ENCODE measurements around the gene DNAL4. TPM values are rescaled to one million over a fixed set of nuclear protein-coding genes. Genes with fewer than 3 reads are reported as not detected.

The DNAL4 gene
- total and polyA plus RNA-seq, 2 donors (not counting 3 experiments of a cell fraction or from before 2014, with no cell fraction given), result 12.9 to 22.7 TPM

DNA sequence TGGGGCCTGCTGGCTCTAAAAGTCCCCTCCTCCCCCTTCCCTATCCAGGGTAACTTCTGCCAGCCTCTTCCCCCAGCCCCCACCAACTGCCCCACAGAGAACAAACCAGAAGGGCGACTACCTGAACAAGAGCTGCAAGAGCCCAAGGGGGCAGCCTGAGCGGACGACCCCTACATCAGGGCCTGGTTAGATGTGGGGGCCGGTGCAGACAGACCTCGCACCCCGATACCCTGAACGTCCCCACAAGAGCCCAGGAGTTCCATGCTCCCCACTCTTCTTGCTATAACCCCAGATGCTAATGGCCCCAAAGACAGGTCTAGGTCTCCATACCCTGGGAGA is 58.8 kb downstream of the DNAL4 start:
- POLR2A ChIA-PET, result interaction anchor here (0.6 kb wide), 1 partner anchor 17 kb away, joined by 3 read pairs; no protein-coding TSS in a partner anchor
- BruUV-seq (replicated peaks), result no TSS peak
- FAIRE-seq (no peak), DNase-seq (ENCODE audit: low read depth, low spot score) (no peak)
- H3K4me3 ChIP-seq (replicated peaks in 1 of 3; ENCODE audit: insufficient read depth in 1 of 3, low read depth in 1 of 3, low read length in 3 of 3), result no peak overlapping the region
- no peaks in the 10 kb centered on the region for H3K9me3 ChIP-seq (replicated peaks; ENCODE audit: control insufficient read depth, insufficient read depth, low read length)
- peaks cover 8 to 54% of the 10 kb centered on the region in 2 experiments for H3K36me3 ChIP-seq (ENCODE audit: control insufficient read depth in 2 of 2, extremely low read depth in 1 of 2, insufficient read depth in 2 of 2, low read length in 2 of 2)
- dilution Hi-C loops (cut with MboI; ENCODE audit: extremely low pct_ligation_motif_present, low sequenced_read_pairs), result no loop called here
- H3K9me1 ChIP-seq (replicated peaks; ENCODE audit: control insufficient read depth, extremely low read depth, insufficient read depth, low read length), result no peaks in the 10 kb centered on the region
- no peaks in the 10 kb centered on the region for H3K79me2 ChIP-seq (ENCODE audit: control insufficient read depth, insufficient read depth, low read length)
- TF ChIP-seq, protein P1, sequence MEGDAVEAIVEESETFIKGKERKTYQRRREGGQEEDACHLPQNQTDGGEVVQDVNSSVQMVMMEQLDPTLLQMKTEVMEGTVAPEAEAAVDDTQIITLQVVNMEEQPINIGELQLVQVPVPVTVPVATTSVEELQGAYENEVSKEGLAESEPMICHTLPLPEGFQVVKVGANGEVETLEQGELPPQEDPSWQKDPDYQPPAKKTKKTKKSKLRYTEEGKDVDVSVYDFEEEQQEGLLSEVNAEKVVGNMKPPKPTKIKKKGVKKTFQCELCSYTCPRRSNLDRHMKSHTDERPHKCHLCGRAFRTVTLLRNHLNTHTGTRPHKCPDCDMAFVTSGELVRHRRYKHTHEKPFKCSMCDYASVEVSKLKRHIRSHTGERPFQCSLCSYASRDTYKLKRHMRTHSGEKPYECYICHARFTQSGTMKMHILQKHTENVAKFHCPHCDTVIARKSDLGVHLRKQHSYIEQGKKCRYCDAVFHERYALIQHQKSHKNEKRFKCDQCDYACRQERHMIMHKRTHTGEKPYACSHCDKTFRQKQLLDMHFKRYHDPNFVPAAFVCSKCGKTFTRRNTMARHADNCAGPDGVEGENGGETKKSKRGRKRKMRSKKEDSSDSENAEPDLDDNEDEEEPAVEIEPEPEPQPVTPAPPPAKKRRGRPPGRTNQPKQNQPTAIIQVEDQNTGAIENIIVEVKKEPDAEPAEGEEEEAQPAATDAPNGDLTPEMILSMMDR (IDR thresholded peaks at IDR 0.05; ENCODE audit: extremely low read depth in 1 of 2, insufficient read depth in 1 of 2, low read depth in 1 of 2, low read length in 2 of 2), result no peak
- peak; percentile 39 for TF ChIP-seq POLR2A (IDR thresholded peaks at IDR 0.05; ENCODE audit: low read depth, low read length)
- H3K9ac ChIP-seq (replicated peaks; ENCODE audit: extremely low read depth, insufficient read depth, low read length), result no peak overlapping the region
- H3K4me2 ChIP-seq (ENCODE audit: insufficient read depth, low read length), result no peak overlapping the region
- no peaks in the 10 kb centered on the region for H3K4me1 ChIP-seq (ENCODE audit: control insufficient read depth, extremely low read depth, insufficient read depth, low read length)
- CTCF ChIA-PET, result interaction anchor here (1.0 to 2.9 kb wide), 2 partner anchors 10 to 31 kb away, joined by 3 to 19 read pairs; no protein-coding TSS in a partner anchor
- H2AFZ ChIP-seq (ENCODE audit: low read depth, low read length), result no peak overlapping the region
- no peaks in the 10 kb centered on the region for H4K20me1 ChIP-seq (replicated peaks; ENCODE audit: control insufficient read depth, extremely low read depth, insufficient read depth, low read length)
- intact Hi-C loops (cut with micrococcal nuclease), result no loop called here
- no peak overlapping the region for H3K27ac ChIP-seq (ENCODE audit: insufficient read depth, low read depth, low read length)
- H3K27me3 ChIP-seq (ENCODE audit: control insufficient read depth in 2 of 2, insufficient read depth in 2 of 2, low read length in 2 of 2), result no peaks in the 10 kb centered on the region

DNA sequence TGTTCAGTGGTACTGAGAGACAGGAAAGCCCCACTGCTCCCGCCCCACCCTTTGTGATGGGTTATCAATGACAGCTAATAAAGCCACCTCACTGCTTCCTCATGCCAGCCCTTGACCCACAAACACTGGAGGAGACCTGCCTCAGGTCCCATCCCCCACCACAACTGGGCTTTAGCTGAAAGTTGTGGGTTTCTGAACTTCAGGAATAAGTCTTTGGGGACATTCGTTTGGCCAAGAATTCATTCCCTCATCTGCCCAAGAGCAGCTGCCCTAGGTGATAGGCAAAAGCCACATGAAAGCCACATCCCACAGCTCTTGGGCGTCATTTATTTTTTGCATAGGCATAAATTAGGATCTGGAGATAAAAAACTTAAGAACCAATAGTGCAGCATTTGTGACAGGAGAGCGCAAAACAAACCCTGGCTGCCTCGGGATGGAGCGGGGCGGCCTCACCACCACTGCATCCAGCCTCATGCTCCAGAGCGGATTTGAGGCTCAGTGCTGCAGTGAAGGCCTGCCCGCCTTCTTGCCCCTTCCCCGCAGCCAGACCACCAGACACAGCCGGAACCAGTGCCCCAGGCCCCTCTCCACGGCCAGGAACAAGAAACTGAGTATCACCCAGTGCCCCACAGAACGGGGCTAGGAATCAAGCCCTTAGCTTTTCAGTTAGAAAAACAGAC is 59.4 kb downstream of the DNAL4 start:
- Histone ChIP-seq H3K9ac (replicated peaks; ENCODE audit: extremely low read depth, insufficient read depth, low read length) (no peak overlapping the region), H3K9me1 (replicated peaks; ENCODE audit: control insufficient read depth, extremely low read depth, insufficient read depth, low read length) (no peaks in the 10 kb centered on the region), H4K20me1 (replicated peaks; ENCODE audit: control insufficient read depth, extremely low read depth, insufficient read depth, low read length) (no peaks in the 10 kb centered on the region), H3K4me2 (ENCODE audit: insufficient read depth, low read length) (no peak overlapping the region), H3K4me3 (replicated peaks in 1 of 3; ENCODE audit: insufficient read depth in 1 of 3, low read depth in 1 of 3, low read length in 3 of 3) (no peak overlapping the region), H3K9me3 (replicated peaks; ENCODE audit: control insufficient read depth, insufficient read depth, low read length) (no peaks in the 10 kb centered on the region), H3K27me3 (ENCODE audit: control insufficient read depth in 2 of 2, insufficient read depth in 2 of 2, low read length in 2 of 2) (no peaks in the 10 kb centered on the region), H3K36me3 (ENCODE audit: control insufficient read depth in 2 of 2, extremely low read depth in 1 of 2, insufficient read depth in 2 of 2, low read length in 2 of 2) (peaks cover 7 to 54% of the 10 kb centered on the region in 2 experiments), H3K4me1 (ENCODE audit: control insufficient read depth, extremely low read depth, insufficient read depth, low read length) (no peaks in the 10 kb centered on the region), H2AFZ (ENCODE audit: low read depth, low read length) (no peak overlapping the region), H3K79me2 (ENCODE audit: control insufficient read depth, insufficient read depth, low read length) (no peaks in the 10 kb centered on the region), H3K27ac (ENCODE audit: insufficient read depth, low read depth, low read length) (no peak overlapping the region)
- DNase-seq (ENCODE audit: low read depth, low spot score), result no peak
- FAIRE-seq, result no peak
- TF ChIP-seq MYC (IDR thresholded peaks at IDR 0.05; ENCODE audit: low read depth, low read length) (no peak), POLR2AphosphoS5 (IDR thresholded peaks at IDR 0.05; ENCODE audit: insufficient read depth, low read depth, low read length) (no peak), JUN (IDR thresholded peaks at IDR 0.05; ENCODE audit: borderline replicate concordance, insufficient read depth, insufficient read length, low read depth) (no peak)
- TF ChIP-seq, protein P2, sequence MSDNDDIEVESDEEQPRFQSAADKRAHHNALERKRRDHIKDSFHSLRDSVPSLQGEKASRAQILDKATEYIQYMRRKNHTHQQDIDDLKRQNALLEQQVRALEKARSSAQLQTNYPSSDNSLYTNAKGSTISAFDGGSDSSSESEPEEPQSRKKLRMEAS (IDR thresholded peaks at IDR 0.05; ENCODE audit: insufficient read depth, insufficient read length), result no peak
- ChIA-PET CTCF (interaction anchor here (1.0 to 3.9 kb wide), 6 partner anchors 8 to 683 kb away, joined by 3 to 19 read pairs (median 6); no protein-coding TSS in a partner anchor), POLR2A (no interaction called here)
- BruUV-seq (replicated peaks), result TSS peak; percentile 66
- dilution Hi-C loops (cut with MboI; ENCODE audit: extremely low pct_ligation_motif_present, low sequenced_read_pairs), result no loop called here
- intact Hi-C loops (cut with micrococcal nuclease), result no loop called here
